ENCODE measurements around the gene HSPH1.

GRCh38 chr13:31191748-31192147 lies 30.0 kb upstream of the HSPH1 start:
- TF ChIP-seq, protein P1, sequence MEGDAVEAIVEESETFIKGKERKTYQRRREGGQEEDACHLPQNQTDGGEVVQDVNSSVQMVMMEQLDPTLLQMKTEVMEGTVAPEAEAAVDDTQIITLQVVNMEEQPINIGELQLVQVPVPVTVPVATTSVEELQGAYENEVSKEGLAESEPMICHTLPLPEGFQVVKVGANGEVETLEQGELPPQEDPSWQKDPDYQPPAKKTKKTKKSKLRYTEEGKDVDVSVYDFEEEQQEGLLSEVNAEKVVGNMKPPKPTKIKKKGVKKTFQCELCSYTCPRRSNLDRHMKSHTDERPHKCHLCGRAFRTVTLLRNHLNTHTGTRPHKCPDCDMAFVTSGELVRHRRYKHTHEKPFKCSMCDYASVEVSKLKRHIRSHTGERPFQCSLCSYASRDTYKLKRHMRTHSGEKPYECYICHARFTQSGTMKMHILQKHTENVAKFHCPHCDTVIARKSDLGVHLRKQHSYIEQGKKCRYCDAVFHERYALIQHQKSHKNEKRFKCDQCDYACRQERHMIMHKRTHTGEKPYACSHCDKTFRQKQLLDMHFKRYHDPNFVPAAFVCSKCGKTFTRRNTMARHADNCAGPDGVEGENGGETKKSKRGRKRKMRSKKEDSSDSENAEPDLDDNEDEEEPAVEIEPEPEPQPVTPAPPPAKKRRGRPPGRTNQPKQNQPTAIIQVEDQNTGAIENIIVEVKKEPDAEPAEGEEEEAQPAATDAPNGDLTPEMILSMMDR (conservative IDR thresholded peaks at IDR 0.05) = no peak
- TF ChIP-seq ZFX (IDR thresholded peaks at IDR 0.05) = no peak

All from C4-2B (cell line).